Cardiac atrium fibroblast (primary cell): ENCODE data around the gene LYRM2. TPM values are rescaled to one million over a fixed set of nuclear protein-coding genes. Genes with fewer than 3 reads are reported as not detected.

Experiments
- total RNA-seq: library from RNA; depleted of rRNA; stranded (reverse); fragments of >200 nt; gene quantifications from 2 replicates; pipeline ENCODE4 v1.2.3, GENCODE V29; 2015

The LYRM2 gene, protein sequence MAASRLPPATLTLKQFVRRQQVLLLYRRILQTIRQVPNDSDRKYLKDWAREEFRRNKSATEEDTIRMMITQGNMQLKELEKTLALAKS
- total RNA-seq, result 9.2 and 21.4 TPM in 2 replicates

GRCh38 chr6:89638320-89639195 lies at the start of gene LYRM2:
LYRM2 (minus strand) TSS chr6:89638747; CDS start chr6:89638716, 31 bp downstream.

Other genes with a start within 250 kb of the LYRM2 start
- 0.49 TPM in 1 of 2 replicates, not detected in the other for gene RRAGD, start 226.5 kb downstream of the LYRM2 start, total RNA-seq
- gene ANKRD6, start 205.6 kb downstream of the LYRM2 start, total RNA-seq, result 6.2 and 7.9 TPM in 2 replicates
- gene MDN1, start 181.0 kb upstream of the LYRM2 start, total RNA-seq, result 7.8 and 8.7 TPM in 2 replicates
- gene CASP8AP2, start 191.1 kb upstream of the LYRM2 start, total RNA-seq, result 3.2 and 5.7 TPM in 2 replicates